Inferior parietal cortex (tissue), 1 donor: ENCODE data around the gene HTRA3.

ENCODE experiments used
- DNase-seq: peaks from one replicate; pipeline ENCODE4 v3.0.0-alpha.2; 2016; ENCODE audit errors: extremely low spot score

Gene HTRA3

DNA sequence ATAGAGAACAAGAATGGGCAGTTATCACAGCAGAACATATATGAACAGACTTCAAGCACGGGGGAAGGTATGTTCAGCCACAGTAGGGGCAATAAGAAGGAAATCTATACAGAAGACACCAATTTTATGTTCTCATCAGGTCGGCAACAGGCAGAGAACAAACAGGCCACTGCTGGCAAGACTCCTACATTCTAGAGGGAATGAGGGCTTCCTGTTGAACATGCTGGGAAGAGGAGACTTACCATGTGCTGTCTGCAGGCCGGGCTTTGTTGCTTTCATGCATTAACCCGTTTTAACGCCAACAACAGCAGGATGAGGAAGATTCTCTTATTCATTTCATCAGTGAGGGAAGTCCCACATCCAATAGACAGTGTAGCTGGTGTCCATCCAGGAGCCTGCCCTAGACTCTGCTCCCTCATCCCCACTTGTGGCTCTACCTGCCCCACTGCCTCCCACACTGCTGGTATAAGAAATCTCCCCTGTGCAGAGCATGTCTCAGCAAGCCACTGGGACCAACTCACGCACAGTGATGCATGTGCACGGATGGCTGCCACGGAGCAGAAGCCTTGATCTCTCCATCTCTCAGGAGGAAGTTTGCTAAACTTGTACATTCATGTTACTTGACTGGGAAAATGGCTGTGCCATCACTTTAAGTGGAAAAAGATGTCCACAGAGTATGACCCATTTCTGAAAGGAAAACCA lies 86.5 kb downstream of the HTRA3 start:
- DNase-seq = no peak
